ENCODE results near the gene NEURL1.
"Not testable (repeated sequence)": the region's sequence is repeated elsewhere in the genome, so short reads cannot be mapped to it uniquely, and the experiment has no call there.

NEURL1 gene

DNA sequence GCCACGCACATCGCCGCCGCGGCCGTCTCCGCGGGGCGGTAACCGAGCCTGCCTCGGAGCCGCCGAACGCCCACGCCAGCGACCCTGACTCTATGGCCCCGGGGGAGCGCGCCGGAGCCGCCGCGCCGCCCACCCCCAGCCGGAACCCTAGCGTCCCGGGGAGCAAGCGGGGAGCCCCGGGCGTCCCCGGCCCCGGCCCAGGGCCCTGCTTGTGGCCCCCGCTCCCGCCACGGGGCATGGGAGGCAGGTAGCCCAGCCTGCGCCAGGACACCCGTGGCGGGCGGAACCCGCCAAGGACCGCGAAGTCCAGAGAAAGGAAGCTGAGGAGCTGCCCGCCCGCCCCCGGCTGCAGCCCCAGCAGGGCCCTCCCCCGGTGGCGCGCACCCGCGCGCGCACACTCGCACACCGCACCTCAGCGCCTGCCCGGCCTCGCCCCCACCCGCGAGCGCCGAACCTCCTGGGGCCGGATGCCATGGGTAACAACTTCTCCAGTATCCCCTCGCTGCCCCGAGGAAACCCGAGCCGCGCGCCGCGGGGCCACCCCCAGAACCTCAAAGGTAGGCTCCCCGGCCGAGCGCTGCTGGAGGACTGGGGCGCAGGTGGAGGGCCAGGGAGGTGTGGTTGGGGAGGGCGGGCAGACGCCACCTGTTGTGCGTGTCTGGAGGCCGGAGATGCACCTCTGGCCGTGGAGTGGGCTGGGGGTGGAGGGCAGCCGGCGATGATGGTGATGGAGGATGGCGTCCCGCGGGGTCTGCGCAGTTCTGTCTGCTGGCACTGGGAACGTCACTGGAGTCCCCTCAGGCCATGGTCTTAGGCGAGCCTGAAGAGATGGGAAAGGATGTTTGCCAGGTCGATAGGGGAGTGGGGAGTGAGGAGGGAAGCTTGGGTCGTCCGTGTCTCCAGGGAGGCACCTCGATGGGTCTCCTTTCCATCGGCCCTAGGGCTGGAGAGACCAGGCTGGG, 692 bp downstream of the NEURL1 start:
- no peak for DNase-seq (ENCODE audit: low read depth in 2 of 2)

DNA sequence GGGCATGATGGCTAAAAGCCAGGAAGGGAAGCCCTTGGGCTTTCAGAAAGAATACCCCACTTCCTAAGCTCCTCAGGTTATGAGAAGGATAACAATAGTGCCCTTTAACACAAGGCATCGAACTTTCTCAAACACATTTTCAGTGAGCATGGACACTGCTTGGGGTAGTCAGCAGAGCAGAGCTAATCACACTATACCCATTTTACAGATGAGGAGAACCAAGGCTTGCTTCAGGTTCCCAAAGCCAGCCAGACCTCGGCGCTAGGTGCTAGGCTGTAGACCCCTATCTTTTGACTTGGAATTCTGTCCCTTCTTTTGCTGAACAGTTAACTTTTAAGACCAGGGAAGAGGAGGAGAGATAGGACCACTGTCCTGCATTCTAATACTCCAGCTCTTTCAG, 1.8 kb downstream of the NEURL1 start:
- DNase-seq (ENCODE audit: low read depth in 2 of 2) = no peak

DNA sequence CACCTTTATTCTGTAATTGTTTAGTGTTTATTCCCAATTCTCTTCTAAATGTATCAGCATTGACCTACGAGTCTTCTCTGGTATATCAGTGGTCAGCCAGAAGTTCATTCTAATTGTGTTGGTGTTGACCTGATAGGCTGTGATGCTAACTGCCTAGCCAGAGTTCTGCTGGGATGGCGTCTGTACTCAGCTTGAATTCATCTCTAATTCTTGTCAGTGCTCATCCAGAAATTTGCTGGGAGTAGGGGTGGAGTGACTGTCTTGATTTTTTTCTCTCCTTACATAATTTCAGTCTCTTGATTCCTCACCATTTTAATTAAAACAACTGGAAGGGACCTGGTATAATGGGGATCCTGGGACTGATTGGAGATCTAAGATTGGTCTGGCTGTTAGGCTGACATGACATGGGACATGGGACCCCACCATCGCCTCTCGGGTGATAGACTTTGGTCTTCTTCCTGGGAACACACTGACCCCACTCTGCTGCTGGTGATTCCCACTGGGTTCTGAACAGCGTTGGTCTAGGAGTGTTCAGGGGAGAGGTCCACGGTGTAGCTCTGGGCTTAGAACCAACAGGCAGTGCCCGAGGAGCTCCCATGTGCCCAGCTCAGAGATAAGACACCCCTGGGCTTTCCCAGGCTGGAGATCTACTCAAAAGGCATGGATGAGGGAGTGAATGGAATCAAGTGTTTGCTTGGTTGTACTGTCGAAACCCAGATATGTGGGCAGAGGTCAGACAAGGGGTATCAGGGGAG, 3.8 kb downstream of the NEURL1 start:
- no peak for DNase-seq (ENCODE audit: low read depth in 2 of 2)

DNA sequence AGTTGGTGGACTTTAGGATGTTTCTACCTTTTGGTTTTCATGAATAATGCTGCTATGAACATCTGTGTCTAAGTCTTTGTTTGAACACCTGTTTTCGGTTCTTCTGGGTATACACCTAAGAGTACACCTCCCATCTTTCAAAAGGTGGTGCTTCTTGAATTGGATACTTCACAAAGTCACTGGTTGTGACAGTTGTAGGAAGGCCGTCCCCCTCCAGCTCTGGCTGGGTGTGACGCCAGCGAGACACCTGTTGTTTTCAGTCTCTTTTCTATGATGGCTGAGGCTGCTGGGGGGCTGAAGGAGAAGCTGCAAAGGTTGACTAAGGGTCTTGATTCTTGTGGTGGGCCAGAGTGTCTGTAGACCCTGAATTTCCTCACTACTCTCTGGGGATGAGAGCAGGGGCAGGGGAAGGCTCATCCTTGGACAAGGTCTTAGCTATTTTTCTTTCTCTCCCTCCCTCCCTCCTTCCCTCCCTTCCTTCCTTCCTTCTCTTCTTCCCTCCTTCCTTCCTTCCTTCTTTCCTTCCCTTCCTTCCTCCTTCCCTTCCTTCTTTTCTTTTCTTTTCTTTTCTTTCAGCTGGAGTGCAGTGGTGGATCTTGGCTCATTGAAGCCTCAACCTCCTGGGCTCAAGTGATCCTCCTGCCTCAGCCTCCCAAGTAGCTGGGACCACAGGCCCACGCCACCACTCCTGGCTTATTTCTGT, 5.6 kb downstream of the NEURL1 start:
- DNase-seq (ENCODE audit: low read depth in 2 of 2) = no peak

DNA sequence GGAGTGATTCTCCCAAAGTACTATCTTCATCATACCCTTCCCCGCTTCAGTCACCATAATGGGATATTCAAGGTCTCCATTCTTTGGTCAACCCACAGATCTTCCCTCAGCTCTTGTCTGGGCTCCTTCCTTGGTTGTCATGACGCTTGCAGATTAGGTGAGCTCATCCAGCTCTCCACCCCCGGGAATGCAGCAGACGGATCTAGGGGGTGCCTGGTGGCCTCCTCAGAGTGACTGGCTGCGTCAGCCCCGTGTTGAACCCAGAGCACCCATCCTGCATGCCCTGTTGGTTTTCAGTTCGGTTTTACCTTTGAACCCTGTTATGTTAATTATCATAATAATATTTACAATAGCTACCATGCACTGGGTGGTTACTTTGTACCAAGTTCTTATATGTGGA, 6.4 kb downstream of the NEURL1 start:
- DNase-seq (ENCODE audit: low read depth in 2 of 2) = no peak

DNA sequence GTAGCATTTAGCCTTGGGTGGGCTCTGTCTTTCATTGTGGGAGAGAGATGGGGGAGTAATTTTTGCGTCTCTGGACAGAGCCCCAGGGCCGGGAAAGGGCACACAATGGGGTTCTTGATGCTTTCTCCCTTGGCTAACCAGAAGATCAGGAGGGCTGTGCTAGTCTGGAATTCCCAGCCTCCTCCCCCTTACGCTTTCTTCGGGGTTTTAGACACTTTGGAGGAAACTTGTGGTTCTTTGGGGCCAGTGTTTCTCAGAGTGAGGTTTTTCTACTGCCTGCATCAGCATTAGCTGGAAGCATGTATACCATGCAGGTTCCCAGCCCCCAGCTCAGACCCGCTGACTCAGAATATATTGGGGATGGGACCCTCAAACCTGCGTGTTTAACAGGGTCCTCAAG, 7.0 kb downstream of the NEURL1 start:
- no peak for DNase-seq (ENCODE audit: low read depth in 2 of 2)

DNA sequence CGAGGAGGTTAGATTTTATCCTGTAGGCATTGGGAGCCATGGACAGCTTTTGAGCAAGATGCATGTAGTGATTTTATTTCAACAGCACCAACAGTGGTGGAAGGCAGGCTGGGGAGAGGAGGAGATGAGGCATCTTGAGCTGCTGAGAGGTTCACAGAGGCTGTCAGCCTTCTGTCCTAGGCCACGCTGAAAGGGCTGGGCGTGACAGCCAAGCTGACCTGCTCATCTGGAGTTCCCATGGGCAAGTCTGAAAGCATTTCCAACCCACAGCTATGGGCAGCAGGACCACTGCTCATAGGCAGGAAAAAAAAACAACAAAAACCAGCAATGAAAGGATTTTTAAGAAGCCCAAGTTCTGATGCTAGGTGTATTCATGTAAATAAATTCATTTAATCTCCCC, 7.7 kb downstream of the NEURL1 start:
- DNase-seq (ENCODE audit: low read depth in 2 of 2) = no peak

DNA sequence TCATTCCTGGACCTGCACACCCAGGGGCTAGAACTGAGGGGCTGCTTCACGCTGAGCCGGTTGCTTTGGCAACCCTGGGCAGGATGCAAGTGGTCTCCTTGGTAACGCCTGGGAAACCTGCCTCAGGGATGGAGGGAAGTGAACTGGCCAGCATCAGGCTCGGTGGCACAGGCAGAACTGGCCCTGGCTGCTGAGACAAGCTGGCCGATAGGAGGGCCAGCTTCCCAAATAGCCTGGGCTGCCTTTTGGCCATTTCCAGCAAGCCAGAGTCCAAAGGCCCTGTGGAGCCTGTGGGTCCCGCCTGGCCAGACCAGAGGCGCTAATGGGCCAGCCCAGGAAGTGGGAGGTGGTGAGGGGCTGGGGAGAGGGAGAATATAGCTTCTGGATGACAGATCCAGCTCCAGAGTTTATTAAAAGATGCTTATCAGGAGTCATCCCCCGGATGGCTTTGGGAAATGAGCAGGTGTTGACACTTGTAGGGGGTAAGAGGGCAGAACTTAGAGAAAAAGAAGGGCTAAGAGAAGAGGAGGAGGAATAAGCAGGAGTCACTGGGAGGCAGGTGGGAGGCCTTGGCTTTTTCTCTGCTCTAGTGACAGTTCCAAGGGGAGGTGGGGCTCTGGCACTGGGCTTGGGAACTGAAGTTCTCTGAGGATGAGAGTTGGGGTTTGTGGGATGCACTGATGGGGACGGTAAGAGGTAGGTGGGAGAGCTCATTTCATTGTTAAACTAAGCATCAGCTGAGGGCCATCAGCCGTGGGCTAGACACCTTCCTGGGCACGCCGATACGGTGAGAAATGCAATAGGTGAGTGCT, 9.6 kb downstream of the NEURL1 start:
- no peak for DNase-seq (ENCODE audit: low read depth in 2 of 2)

DNA sequence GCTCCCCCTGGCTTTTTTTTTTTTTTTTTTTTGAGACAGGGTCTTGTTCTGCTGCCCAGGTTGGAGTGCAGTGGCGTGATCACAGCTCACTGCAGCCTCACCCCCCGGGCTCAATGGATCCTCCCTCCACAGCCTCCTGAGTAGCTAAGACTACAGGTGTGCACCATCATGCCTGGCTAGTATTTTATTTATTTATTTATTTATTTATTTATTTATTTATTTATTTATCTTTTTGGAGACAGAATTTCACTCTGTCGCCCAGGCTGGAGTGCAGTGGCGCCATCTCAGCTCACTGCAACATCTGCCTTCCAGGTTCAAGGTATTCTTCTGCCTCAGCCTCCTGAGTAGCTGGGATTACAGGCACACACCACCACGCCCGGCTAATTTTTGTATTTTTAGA, 10.3 kb downstream of the NEURL1 start:
- not testable (repeated sequence) for DNase-seq (ENCODE audit: low read depth in 2 of 2)

DNA sequence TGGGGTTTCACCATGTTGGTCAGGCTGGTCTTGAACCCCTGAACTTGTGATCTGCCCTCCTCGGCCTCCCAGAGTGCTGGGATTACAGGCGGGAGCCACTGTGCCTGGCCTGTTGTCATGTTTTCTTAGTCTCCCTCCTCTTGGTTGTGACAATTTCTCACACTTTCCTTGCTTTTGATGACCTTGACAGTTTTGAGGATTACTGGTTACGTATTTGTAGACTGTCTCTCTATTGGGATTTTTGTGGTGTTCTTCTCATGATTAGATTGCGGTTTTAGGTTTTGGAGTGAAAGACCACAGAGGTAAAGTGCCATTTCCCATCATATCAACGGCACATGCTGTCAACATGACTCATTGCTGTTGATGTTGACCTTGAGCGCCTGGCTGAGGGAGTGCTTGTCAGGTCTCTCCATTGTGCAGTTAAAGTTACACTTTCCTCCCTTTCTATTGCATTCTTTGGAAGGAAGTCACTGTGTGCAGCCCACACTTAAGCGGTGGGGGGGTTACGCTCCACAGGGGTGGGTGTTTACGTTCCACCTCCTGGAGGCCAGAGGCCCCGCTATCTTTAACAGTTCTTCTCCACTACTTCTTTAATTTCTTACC, 10.8 kb downstream of the NEURL1 start:
- DNase-seq (ENCODE audit: low read depth in 2 of 2) = no peak

DNA sequence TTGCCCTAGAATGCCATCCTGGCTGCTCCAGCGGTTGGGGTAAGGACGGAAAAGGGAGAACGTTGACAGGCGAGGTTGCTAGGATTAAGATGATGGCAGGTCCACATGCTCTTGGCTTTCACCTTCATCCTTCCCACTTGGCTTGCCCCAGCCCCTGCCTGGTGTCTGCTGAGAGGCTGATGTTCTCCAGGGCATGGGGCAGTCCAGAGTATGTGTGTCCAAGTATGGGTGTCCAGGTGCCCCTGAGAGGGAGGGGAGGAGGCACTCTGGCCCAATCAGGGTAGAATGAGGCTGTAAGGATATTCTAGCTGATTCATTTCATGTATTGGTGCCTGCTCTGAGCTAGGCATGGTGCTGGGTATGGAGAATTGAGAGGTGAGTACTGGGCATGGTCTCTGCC, 12.6 kb downstream of the NEURL1 start:
- DNase-seq (ENCODE audit: low read depth in 2 of 2) = no peak

DNA sequence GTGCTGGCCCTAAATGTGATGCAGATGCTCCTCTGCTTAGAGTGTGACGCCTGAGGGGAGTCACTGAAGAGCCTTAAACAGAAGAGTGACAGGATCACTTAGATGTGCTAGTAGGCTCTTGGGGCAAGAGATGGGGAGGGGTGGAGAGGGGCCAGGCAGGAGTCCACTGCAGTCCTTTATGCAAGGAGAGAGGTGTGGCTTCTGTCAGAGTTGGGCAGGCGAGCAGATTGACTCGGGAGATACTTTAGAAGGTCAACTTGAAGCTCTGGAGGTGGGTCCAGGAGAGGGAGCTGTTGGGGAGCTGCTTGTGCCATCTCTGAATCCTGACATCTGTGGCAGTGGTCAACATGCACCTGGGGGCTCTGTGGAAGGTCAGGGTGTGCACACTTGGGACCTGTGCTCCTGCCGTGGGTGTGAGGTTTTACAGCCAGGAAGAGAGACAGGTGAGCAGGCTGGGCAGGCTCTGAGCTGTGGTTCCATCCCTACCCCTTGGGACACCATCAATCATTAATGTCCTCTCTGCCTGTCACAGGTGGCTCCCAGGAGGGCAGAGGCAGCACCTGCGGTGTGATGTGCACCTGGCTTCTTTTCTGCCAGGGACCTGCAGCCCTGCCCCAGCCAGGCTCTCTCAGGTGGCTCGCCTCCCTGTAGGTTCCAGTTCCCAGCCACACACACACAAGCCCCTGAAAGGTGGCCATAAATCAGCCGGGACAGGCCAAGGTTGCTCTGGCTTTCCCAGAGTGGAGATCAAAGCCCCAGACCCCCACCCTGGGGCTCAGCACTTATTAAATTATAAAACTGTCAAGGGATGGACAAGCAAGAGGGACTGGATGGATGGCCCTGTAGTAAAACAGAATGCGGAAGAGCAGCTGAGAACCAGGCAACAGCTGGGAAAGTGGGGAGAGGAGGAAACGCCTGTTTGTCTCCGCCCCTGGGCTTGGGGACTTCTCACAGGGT, 14.0 kb downstream of the NEURL1 start:
- DNase-seq (ENCODE audit: low read depth in 2 of 2) = no peak

DNA sequence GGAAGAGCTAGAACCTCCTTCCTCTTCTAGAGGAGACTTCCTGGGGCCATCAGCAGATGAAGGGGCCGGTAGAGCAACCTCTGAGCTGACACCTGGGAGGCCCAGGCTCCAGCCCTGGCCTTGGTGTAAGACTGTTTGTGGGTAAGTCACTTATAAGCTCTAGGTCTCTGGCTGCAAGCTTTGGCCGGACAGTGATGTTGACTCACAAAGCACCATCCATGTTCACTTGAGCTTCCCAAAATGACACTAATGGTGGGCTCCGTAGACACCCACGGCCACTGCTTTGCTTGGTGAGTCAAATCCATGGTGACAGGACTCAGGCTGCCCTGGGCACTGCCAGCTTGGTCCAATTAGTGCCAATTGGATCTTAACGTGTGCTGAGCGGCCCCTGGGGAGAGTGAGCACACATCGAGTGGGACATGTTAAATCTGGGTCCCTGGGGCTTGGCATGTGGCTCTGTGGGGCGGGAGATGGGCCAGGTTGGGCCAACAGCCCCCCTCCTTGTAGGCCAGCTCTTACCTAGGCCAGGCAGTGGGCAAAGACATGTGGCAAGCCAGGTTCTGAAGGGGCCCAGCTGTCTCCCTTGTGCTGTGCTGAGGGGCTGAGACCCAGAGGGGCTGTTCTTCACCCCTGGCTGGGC, 16.7 kb downstream of the NEURL1 start:
- DNase-seq (ENCODE audit: low read depth in 2 of 2) = no peak

DNA sequence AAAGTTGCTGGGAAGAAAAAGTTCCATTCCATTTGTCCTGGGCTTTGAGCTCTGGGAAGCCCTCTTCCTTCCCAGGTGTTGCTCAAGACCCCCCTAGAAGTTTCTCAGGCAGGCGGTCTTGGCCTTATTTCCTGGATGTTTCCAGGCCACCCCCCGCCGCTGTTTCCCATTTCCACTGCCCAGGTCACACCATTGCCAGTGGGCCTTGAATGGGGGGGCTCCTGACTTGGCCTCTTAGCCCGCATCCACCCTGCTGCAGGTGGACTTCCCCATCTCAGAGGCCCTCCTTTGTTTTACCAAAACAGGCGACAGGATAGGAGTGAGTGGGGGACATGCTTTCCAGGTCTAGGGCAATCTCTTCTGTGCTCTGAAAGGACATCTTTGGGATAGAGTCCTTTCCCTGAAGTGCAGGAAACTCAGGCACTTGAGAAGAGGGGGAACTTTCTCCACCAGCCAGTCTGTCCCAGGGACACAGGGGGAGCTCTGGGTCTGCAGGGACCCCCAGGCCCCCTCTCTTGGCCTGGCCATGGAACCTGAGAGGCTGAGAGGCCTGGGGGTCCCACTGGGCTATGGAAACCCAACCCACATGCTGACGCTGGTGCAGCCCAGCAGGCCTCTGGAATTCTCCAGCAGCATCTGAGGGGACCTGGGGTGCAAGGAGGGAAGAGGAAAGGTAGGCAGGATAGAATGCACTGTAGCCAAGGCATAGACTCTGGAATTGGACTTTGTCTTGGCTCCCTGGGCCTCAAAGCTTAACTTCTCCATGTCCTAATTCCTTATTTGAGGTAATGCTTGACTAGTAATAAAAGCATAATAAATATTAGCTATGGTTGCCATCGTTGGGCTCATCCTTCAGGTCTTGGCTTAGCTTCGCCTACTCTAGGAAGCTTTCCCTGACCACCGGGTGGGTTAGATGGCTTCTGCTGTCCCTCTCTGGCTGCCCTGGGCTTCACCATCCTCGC, 17.6 kb downstream of the NEURL1 start:
- no peak for DNase-seq (ENCODE audit: low read depth in 2 of 2)

DNA sequence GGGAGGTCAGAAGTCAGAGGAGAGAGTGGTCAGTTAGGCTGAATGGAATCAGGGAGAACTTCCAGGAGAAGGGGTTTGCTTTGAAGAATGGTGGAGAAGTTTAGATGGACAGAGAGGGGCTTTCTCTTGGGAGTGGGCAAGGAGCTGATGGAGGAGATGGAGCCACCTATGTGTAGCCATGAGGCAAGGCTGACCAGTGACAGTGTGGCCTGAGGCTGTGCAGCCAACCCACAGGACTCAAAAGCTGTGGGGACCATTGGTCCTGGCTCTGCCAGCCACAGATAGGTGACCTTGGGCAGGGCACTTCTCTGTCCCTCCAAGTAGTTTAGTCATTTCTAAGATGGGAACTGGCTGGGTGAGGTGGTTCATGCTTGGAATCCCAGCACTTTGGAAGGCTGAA, 18.7 kb downstream of the NEURL1 start:
- no peak for DNase-seq (ENCODE audit: low read depth in 2 of 2)

DNA sequence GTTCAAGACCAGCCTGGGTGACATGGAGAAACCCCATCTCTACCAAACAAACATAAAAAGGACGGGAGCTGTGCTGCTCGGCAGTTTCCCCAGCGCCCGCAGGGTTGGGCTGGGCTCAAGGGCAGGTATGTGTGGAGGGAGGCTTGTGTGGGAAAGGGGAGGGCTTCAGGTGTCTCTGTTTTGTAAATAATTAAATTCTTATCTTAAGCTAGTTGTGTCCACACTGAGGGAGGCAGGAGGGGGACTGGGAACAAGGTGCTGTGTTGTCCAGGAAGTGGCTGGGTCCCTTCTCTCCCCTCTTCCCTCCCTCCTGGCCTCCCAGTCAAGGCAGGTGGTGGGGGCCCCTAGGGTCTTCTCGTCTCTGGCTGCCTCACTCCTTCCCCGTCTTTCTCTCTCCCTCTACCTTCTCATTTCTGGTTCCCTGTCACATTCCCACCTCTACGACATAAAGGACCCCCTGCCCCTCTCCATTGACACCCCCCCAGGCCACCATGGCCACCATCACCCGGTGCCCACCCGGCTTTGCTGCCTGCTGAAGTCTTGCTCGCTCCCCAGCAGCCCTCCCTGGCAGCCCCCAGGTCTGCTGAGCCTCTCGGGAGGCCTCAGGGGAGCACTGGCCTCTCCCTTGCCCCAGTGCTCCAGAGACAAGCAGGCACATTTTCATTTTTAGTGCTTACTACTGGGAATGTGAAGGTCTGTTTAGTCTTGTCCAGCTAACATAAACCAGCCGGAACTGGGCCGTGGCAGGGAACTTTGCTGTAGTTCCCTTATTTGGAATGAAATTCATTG, 19.3 kb downstream of the NEURL1 start:
- DNase-seq (ENCODE audit: low read depth in 2 of 2) = no peak

DNA sequence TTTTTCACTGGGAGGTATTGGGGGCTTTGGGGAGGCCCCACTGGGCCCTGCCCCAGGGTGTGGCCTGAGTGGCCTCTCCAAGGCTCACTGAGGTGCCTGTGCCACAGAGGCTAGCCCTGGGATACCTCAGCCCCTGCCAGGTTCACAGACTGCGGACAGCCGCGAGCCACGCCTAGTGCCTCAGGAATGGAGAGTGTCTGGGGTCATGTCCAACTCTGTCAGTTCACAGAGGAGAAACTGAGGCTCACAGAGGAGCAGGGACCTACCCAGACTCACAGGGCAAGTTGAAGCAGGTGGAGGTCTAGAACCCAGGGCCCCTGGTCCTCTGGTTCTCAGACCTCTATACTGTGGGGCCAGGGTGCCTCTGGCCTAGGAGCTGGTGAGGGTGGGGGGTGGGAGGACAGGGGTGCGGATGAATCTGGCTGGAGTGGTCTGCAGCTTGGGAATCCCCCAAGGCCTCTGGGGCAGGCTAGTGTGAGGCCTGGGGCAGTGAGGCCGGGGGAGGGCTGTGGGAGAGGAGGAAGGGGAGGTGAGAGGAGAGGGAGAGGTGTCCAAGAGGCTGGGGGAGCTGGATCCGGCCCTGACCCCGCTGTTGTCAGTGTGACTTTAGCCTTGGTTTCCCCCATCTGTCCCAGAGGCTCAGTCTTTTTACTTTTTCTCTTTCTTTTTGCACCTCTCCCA, 20.0 kb downstream of the NEURL1 start:
- DNase-seq (ENCODE audit: low read depth in 2 of 2) = no peak
